Body of pancreas (tissue), 4 donors: ENCODE measurements around the gene HDDC3.
"Not testable (repeated sequence)": the region's sequence is repeated elsewhere in the genome, so short reads cannot be mapped to it uniquely, and the experiment has no call there.

Experiments used
- POLR2A ChIP-seq, 3 donors: fragments of 450-650 bp; IDR thresholded peaks; one replicate each; pipeline ENCODE4 v1.6.1; 2016; ENCODE audit warnings: antibody characterized with exemption in 3 of 3, mild to moderate bottlenecking in 2 of 3
- TF ChIP-seq, protein P1 (sequence below), 7 experiments: fragments of 450-650 bp in 4 of 7; fragments of 200-600 bp in 3 of 7; sonication (generic) in 3 of 7; IDR thresholded peaks; one replicate each; pipeline ENCODE4 v1.5.1; 2016 to 2019; ENCODE audit warnings: antibody characterized with exemption in 7 of 7

DNA sequence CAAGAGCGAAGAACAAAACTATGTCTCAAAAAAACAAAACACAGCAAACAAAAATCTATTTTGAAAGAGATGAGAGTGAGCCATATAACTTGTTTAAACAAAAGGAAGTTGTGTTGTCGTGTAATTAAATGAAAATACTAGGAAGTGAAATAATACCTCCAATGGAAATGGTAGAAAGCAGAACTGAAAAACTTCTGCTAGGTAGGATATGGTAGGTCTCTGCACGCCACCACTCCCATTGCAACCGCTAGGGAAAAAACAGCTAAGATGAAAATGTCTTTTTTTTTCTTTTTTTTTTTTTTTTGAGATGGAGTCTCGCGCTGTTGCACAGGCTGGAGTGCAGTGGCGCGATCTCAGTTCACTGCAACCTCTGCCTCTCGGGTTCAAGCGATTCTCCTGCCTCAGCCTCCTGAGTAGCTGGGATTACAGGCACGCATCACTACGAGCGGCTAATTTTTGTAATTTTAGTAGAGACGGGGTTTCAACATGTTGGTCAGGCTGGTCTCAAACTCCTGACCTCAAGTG lies 35.2 kb downstream of the HDDC3 start:
- TF ChIP-seq, protein P1, sequence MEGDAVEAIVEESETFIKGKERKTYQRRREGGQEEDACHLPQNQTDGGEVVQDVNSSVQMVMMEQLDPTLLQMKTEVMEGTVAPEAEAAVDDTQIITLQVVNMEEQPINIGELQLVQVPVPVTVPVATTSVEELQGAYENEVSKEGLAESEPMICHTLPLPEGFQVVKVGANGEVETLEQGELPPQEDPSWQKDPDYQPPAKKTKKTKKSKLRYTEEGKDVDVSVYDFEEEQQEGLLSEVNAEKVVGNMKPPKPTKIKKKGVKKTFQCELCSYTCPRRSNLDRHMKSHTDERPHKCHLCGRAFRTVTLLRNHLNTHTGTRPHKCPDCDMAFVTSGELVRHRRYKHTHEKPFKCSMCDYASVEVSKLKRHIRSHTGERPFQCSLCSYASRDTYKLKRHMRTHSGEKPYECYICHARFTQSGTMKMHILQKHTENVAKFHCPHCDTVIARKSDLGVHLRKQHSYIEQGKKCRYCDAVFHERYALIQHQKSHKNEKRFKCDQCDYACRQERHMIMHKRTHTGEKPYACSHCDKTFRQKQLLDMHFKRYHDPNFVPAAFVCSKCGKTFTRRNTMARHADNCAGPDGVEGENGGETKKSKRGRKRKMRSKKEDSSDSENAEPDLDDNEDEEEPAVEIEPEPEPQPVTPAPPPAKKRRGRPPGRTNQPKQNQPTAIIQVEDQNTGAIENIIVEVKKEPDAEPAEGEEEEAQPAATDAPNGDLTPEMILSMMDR (IDR thresholded peaks at IDR 0.05), result not testable (repeated sequence)
- TF ChIP-seq POLR2A (IDR thresholded peaks at IDR 0.05), result not testable (repeated sequence)
